Stimulated activated CD8-positive, alpha-beta memory T cell treated with anti-CD3 and anti-CD28 coated beads, Interleukin-7, amount 100 ng/mL, for 4 hours (primary cell): ENCODE data around the gene AGRP.

Experiments
- DNase-seq, 2 donors: peaks; one replicate each; pipeline ENCODE4 v3.0.0-alpha.2; 2020; ENCODE audit warnings: low read depth in 2 of 2

Gene AGRP

DNA sequence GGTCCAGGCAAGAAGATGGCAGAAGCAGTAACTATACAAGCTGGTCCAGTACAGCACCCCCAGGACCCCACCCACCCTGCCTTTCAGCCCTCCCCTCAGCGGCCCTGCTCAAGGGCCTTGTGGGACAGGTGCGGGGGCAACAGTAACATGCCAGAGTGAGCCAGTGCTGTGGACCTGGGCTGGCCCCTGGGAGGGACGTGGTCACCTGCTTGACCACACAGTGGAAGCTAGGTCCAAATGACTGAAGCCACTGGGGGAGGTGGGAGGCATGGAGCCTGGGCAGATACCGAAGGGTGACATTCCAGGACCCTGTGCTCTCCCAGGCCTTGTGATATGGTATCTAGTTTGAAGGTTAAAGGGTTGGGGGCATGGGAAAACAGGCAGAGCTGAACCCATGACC lies 19.7 kb downstream of the AGRP start:
- no peak for DNase-seq

DNA sequence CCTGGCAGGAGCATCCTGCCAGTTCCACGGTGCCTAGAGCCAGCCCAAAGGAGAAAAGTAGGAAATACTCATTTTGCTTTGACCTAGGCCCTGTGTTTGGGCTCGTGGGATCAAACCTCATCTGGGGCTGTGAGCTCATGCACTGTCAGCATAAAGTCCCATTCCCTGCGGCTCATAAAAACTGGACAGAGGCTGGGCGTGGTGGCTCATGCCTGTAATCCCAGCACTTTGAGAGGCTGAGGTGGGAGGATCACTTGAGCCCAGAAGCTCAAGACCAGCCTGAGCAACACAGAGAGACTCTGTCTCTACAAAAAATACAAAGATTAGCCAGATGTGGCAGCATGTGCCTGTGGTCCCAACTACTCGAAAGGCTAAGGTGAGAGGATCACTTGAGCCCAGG lies 20.3 kb downstream of the AGRP start:
- no peak for DNase-seq

DNA sequence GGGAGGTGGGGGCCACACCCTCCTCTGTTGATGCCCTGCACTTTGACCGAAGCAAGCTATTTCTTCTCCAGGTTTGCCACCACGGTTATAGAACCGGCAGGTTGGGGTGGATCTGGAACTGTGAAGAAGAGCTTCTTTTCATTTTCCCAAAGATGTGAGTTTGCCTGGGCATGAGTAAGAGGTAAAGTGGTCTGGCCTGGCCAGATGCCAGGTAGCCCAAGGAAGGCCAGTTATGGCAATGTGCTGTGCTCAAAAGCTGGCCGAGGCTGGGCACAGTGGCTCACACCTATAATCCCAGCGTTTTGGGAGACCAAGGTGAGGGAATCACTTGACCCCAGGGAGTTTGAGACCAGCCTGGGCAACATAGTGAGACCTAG lies 21.1 kb downstream of the AGRP start:
- DNase-seq = no peak

DNA sequence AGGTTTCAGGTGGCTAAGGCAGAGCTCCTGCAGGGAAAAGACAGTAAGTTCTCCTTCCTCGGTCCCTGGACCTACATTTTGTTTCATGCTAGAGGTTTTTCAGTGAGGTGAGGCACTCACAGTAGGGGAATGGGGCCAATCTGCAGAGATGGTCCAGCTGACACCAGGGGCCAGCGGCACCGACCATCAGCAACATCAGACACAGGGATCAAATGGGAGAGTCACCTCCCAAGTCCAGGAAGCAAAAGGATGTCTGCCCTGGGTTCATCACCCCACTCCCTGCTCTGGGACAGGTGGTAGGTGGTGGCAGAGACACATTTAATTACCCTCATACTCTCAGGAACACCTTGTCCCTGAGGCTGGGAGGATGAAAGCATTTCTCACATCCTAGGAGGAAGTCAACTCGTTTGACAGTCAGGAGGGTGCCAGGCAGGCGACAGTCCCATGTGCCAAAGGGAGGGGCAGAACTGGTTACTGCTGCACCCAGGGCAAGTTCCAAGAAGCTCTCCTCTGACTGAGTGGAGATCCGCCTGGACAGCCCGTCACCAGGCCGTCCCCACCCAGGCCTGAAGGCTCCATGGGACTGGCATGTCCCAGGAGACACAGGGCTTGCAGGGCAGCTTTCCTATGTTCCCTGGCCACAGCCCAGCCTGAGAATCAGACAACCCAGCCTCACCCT lies 21.6 kb downstream of the AGRP start:
- no peak for DNase-seq

DNA sequence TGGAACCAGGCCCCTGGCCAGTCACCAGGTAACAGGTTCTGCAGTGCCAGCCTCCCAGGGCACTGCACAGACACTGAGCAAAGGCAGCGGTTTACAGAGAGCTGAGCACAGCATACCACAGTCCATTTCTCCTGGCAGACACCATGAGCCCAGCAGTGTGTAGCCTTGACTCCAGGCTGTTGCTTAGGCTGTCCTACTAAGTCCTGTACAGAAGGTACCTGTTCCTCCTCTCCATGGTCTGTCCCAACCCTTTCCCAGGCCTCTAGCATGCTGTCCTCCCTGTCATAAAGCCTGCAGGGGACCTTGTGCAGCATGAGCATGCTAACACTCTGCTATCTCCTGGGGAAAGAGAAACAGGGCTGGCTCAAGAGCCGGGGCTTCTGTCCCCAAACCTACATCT lies 22.4 kb downstream of the AGRP start:
- no peak for DNase-seq

DNA sequence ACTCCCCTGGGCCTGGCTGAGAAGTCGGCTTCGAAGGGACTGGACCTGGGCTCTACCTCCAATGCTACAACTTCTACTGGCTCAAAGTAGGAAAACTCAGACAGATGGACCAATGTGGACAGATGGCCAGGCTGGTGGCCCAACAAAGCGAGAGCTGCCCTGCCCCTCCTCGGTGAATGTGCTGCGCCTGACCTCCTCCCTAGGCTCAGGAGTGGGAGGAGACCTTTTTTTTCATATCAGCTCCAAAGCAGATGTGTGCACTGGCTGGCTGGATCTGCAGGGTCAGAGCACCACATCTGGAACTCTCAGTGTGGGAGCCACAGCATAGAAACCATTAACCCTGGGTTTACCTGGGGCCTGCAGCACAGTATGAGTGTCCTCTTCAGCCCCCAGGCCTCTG lies 23.2 kb downstream of the AGRP start:
- no peak for DNase-seq

DNA sequence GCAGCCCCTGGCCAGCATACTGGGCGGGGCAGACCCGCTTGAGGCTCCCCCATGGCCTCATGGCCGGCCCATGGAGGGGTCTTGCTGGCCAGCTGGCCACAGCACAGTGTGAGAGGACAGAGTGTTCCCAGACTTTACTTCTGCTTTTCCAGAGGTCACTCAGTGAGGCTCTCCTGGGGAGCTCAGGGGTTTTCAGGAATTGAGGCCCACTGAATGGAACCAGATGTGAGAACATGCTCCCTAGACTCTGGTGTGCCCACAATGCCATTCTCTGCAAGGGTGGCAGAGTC lies 23.5 kb downstream of the AGRP start:
- no peak for DNase-seq

DNA sequence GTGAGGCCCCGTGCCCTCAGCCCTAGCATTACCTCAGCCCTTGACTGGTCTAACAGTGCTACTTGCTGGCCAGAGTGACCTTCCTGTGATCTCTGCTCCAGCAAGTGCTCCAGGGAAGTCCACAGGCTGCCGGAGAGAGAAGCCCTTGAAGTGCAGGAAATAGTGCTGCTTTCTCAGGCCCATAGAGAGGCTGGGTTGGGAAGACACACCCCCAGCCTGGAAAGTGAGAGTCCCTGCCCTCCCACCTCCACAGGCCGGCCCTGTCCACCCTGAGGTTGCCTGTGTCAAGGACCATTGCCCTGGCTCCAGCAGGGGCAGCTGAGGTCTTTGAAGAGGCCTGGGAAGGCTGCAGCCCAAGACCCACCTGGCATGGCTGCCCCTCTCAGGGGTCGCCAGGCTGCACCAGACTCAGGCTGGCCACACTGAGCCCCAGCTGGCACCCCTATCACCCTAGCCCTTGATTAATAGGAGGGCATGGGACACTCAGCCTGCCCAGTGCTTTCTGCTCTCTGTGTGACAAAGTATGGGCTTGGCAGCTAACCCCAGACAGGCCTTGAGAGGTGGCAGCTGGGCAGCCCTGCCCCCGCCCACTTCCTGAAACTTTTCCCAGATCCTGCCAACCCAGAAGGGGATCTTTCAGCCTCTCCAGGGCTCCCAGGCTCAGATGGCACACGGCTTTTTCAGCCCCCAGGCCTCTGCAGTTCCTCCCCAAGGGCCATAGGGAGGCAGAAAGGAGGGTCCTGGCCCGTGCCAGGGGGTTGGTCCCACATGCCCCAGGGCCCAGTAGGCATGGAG lies 24.1 kb downstream of the AGRP start:
- DNase-seq = no peak

DNA sequence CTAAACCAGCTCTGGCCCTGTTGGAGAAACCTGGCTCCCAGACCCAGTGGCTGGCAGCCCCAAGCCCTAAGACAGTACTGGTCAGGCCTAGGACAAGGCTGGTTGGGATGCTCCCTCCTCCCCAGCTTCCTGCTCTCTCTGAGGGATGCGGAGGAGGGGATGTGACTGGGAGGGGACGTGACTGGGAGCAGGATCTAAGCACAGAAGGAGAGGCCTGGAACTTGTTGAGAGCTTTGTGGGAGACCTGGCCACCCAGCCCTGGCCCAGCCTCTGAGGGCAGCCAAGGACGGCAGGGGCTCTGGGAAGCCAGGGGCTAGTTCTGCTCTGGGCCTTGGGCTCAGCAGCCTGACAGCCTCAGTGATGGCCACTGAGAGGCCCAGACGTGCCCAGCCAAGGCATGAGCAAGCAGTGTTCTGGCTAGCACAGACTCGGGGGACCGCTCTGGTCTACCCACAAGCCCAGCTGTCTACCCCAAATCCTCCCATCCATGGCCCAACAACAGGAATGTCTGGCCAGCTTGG lies 25.2 kb downstream of the AGRP start:
- DNase-seq = no peak

DNA sequence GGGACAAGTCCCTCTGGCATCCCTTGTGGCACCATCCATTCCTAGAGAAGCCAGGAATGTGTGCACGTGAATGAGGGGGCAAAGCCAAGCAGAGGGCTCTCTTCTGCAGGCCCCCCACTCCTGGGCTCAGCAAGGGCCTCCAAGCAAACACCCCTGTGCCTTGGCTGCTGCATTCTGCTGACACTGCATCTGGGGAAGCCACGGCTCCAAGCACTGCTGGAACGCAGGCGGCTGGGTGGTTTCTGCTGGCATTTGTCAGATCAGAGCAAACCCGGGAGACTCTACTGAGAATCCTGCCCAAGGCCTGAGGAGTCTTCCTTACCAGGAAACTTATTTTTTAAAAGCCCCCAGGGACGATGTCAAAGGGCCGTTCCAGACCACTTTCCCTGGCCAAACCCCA lies 25.7 kb downstream of the AGRP start:
- no peak for DNase-seq

DNA sequence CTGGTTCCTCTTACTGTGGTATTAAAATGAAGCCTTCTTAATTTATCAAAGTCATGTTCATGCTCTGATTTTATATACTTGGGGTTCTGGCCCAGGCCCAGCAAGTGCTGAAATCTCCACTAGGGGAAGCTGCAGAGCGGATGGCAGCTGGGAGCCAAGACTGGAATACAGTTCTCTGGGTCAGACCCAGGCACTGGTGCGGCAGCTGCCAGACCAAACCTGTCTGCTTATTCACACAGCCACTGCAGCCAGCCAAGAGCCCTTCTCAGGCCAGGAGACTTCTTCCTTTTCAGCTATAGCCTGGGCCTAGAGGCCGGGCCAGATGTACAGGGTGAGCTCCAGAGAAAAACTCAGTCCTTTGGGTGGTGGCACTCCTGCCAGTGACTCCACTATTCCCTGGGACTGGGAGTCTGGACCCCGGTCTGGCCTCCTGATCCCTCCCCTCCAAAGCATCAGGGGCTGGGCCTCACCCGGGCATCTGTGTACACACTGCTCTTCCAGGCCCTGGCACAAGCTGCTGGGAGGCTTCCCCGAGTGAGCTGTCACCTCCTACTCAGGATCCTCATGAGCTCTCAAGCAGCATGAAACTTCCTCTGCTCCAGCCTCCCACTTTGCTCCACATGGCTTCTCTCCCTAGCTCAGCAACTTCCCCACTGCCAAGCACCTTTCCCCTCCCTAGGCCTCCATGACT lies 26.8 kb downstream of the AGRP start:
- DNase-seq = no peak

DNA sequence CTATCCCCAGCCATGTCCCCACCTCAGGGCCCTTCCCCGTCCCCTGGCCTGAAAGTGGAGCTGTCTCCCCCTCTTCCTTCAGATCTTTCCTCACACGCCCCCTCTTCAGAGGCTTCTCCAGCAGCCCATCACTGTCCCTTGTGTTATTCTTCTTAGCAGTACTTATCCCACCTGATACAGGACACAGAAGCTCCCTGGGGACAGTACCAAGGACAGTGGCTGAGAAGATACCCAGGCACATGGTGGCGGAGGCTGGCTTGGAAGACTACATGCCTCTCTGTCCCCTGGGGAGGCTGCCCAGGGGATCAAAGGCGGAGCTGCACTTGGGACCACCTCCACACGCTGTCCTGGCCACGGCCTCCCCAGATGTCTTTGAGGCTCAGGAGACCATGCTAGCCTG lies 28.5 kb downstream of the AGRP start:
- no peak for DNase-seq

DNA sequence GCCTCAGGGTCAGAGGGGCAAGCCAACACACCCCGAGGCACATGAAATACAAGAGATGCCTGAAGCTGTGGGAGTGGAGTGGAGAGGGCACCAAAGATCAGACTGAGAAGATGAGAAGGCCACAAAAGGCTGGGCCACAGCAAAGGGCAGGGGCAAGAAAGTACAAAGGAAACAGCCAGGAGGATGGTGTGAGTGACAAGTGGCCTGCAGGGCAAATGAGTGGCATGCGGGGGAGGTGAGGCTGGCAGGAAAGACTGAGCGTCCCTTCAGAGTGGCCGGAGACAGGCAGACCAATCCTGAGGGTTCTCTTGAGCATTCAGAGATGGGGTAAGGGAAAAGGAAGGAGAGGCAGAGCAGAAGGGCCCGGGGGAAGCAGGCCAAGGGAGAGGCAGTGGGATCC lies 29.2 kb downstream of the AGRP start:
- DNase-seq = no peak

DNA sequence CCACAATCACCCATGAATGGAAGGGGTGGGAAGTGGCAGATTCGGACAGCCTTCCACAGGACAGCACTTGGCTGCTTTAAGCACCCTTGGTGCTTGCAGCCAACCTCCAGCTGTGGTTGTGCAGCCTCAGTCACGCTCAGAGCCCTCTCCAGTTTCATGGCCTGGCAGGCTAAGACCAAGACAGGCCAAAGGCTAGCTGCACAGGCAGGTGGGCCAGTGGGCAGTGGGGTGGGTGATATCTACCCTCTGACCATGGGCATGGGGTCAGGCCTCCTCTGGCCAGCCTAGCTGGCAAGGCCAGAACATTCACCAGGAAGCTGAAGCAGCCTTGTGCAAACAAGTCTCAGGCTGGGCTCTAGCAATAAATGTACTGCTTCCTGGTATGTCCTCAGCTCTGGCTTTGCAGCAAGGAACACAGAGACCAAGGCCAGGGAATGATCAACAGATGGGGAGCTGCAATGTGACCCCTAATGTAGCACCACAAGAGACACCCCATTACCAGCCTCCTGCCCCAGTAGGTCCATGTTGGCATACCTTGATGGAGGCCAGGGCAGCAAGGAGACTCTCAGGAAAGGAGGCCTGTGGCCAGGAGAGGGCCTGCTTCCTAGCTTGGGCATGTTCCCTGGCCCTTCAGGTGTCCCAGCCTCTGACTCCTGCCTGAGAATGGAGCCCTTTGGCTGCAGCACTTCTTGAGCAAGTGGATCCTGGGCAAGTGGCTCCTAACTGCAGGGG lies 31.5 kb downstream of the AGRP start:
- no peak for DNase-seq

DNA sequence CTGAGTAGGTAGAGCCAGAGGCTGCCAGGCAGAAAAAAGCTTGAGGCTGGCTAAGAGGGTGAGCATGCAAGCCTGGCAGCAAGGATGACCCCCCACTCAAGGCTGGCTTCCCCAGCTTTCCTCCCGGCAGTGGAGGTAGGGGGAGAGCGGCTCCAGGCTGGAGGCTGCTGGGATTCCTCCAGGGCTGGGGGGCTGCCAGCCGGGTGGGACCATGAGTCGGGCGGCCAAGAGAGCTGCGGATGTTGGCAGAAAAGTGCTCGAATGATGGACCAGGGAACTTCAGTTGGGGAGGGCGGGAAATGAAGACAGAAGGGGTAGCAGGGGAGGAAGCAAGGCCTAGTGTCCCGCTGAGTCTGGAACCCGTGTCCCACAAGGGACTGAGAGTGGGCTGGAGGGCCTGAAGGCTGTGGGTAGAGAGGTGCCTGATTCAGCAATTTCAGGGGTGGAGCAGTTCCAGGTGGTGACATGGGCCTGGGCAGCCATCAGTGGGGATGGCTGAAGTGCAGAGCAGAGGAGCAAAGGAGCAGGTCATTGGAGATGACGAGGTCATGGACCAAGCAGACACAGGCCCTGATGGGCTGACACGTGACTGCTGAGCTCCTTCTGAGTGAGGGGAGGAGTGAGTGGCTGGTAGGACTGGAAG lies 32.2 kb downstream of the AGRP start:
- DNase-seq = no peak

DNA sequence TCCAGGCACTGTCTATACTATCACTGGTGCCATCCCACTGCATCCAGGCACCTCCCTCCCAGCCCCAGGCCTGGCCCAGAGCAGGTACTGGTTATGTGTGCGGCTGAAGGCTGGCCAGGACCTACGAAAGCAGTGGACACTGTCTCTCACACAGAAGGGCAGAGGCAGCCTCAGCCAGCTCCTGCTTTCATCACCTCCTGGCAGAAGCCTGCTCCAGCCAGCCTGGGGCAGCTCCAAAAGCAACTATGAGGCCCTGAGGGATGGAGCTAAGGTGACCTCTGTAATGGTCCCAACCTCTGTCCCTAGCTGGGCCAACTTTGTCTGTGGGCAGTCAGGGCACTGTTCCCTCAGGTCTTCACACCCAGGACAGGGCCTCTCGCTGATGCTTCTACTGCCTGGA lies 33.6 kb downstream of the AGRP start:
- DNase-seq = no peak

DNA sequence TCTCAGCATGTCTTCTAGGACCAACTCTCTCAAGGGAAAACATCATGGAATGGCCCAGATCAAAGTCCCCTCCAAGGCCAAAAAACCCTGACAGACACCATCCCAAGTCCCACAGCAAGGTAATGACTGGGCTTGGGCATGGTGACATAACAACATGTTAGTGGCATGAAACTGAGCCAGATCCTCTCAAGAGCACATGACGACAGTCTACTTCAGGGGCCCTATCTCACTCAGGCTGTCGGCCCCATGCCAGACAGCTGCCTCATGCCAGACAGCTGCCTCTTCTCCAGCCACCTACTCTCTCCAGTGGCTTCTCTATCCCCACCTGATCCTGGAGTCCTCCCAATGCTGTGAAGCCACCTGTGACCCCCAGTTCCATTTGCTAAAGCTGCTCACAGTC lies 34.0 kb downstream of the AGRP start:
- DNase-seq = no peak

DNA sequence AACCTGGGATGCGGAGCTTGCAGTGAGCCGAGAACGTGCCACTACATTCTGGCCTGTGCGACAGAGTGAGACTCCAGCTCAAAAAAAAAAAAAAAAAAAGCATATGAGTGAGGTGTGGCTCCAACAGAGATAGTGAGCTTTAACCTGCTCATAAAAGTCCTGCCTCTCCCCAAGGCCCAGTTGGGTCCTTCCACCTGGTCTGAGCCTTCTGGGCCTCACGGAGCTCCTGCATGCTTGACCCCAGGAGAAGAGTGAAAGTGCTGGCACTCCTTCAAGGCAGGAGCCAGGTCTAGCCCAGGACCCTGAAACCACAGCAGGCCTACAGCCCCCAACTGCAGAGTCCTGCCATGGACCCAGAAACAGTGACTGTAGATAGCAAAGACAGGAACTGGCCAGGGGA lies 34.8 kb downstream of the AGRP start:
- no peak for DNase-seq

DNA sequence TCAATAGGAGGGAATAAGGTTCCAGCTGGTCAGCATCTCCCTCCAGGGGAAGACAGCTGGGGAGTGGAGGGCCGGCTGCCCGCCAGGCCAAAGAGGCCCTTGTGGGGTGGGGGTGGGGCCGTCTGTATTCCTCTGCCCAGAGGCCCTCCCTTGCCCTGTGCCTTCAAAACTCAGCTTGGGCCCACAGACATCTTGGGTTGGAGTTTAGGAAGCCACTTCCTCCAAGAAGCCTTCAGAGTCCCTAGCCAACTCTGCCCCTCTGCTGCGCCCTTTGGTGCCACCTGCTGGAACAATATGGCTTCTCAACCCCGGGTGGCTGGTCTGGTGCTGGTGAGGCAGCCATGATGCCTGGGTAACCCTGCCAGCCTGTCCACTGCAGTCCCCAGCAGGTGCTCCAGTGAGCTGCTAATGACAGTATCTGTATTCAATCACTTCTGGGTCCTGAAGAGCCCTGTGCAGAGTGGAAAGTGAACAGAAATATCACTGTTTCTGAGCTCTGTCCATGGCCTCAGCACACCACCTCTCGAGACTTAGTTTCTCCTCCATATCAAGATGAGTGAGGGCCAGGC lies 35.8 kb downstream of the AGRP start:
- peak; percentile 17 to 25 for DNase-seq

DNA sequence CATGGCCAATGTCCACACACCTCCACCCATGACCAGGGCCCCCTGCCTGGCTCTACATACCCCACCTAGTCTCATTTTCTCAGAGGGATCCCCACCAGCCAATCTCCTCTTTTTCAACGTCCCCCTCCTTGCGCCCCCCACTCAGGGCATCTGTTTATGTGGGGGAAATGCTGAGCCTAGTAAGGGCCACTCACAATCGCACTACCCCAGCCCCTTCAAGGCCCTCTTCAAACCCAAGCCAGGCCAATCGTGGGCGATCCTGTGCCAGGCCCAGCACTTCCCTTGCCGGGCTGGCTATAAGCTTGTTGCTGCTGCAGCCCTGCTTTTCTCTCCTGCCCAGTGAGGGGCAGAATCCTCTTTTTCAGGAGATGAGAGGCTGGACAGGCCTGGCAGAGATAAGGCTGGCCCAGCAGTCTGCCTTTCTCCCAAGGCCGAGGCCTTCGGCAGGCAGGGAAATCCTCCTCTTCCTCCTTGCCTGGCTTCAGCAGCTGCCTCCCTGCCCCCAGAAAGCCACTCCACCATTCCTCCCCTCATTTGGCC lies 36.3 kb downstream of the AGRP start:
- DNase-seq = no peak
